Activated T-cell treated with anti-CD3 and anti-CD28 coated beads for 1 hour (primary cell): ENCODE measurements around the gene REG1A.

Source experiments
- DNase-seq: peaks from one replicate; pipeline ENCODE4 v3.0.0-alpha.2; 2020; ENCODE audit warnings: low read depth

The REG1A gene

DNA sequence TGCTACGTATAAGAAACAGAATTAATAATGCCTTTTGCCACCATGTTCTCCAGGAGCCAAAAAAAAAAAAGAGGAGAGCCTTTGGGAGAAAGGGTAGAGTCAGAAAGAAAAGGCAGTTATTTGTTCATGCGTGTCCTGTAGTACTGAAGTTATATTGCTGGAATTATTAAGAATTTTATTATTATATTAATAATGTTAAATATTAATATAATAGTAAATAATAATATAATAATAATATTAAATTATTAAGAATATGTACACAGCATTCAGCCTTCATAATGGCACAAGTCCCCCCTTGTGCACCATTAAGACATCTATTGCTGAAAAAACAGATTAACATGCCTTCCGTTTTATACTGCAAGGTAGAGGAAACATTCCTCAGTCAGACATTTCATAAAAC, 8.1 kb downstream of the REG1A start:
- DNase-seq: no peak

DNA sequence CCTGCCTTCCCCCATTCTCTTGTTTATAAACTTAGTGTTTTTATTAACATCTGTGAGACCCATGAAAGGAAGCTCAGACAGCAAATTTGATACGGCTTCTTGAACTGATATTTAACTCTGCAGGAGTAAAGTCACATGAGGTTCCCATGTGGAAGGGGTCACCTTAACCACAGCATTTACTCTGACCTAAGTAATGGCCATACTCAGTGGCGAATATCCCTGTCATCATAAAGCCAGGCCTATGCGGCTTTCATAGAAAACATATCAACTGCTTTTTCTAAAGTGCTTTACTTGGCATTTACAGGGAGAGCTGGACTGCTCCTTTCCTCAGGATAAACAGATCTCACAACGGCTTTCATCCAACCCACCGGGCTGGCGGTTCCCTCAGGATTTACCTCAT, 9.0 kb downstream of the REG1A start:
- DNase-seq: no peak

DNA sequence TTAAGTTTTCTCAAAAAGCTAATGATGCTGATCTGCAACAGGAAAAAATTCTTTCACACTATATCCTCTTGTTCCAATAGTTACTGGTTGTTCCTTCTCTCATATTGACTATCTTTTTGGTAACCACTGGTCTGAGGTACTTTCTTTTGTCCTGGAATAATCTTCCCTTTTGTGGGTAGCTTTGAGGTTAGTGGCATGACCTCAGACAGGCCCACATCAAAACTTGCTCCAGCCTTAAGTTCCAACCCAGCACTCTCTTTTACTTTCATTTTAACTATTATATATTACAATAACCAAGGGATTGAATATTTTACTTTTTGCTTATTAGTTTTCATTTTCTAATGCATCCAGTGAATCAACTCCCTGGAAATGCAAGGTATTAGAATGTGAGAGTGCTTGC, 9.5 kb downstream of the REG1A start:
- no peak for DNase-seq

DNA sequence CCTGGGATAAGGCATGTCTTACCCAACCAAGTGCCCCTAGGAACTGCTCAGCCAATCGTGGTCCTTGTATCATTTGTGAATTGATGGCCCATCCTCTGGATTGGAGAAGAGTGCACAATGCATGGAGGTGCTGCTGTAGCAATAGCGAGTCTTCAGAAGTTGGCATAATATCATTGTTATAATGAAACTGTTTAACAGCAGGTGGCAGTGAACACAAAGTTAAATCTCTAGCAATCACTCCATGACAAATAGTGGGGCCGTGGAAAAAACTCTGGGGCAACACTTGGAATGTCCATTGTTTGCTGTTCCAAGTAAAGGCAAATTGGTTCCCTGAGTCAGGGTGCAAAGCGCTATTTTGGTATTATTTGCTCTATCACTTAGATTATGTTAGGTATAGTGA, 11.4 kb downstream of the REG1A start:
- DNase-seq: no peak

DNA sequence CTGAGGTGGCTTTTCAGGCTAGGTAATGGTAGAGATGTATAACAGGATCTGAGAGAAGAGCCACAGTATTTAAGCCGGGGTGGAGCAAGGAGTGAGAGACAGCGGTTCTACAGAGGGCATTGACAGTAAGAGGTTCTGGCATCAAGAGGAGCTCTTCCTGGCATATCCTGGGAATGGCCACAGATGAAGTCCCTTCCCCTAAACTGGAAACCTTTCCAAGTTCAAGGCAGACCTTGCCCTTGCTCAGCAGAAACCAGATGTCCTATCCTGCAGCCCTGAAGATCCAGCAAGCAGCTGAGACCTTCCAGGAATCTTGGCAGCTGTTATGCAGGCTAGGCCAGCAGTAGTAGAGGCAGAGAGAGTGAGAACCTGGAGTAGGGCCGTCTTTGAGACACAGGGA, 18.1 kb downstream of the REG1A start:
- DNase-seq: no peak

DNA sequence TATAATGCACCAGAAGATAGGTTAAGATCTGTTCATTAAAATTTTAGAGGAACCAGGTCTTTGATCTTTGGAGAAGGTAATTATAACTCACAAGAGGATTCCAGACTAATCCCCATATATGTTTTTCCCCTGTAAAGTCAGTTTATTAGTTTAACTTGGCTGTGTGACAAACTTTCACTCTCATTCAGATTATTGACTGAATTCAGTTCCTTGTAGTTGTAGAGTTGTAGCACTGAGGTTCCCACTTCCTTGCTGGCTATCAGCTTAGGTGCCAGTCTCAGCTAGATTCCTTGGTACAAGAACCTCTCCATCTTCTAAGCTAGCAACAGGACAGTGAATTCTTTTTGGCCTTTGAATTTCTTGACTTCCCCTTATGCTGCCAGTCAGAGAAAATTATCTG, 19.1 kb downstream of the REG1A start:
- no peak for DNase-seq

DNA sequence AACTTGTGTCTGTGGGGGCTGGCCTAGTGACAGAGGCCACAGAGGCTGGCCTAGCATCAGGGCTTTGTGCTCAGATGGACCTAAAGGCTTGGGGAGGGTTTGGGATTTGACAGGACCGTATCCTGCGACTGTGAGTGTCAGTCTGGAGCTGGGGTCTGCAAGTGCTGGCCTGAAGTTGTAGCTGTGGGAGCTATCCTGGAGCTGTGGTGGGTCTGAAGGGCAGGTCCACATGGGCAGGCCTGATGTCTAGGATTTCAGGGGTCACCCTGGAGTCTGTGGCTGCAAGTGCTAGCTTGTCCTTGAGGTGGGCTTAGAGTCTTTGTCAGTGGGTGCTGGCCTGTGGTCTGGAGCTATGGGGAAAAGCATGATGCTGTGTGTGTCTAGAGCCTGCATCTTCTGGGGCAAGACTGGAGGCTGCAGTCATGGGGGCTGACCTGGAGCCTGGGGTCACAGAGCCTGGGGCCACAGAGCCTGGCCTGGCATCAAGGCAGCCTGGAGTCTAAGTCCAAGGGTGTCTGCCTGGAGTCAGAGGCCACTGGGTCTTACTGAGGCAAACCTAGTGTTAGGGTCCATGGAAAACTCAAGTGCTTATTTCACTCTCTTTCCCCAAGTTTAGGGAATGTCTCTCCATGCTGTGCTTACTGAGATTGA, 35.7 kb downstream of the REG1A start:
- DNase-seq: no peak

DNA sequence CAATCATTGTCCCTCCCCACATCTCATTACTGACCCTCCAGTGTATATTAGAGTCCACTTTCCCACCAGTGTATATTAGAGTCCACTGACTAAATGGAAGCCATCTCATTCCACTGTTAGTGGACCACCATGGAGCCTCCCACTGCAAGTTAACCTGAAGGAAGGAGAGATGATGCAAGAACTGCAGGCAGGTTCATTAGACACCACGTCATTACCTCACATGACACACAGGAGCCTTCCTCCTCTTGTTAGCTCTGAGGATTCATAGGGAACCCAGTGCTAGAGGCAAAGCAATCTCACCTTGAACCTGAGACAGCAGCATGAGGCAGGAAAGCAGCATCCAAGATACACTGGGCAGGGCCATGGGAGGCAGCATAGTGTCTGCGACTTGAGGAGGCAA, 38.7 kb downstream of the REG1A start:
- DNase-seq: no peak

DNA sequence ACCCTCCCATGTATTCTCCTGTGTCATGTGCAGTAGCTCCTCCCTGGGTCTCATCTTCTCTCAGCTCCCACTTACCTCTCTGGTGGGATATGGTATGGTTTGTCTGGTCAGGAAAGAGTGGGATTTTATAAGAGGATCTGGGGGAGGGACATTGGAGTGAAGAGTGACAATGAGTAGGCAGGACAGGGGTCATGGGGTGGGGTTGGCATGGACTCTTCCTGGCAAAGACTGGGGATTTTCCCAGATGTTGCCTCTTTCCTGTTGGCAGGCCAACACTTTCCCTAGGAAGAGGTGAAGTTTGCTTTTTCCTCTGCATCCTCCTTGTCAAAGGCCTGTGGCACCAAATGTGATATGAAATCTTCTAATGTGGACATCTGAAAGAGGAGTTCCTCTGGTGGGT, 39.4 kb downstream of the REG1A start, which contains the start of gene REG3A:
Gene REG3A, minus strand, starts transcription at position 101 of the 400 bp plus-strand sequence. CDS start 348 bp downstream, outside the sequence.
- DNase-seq: no peak

DNA sequence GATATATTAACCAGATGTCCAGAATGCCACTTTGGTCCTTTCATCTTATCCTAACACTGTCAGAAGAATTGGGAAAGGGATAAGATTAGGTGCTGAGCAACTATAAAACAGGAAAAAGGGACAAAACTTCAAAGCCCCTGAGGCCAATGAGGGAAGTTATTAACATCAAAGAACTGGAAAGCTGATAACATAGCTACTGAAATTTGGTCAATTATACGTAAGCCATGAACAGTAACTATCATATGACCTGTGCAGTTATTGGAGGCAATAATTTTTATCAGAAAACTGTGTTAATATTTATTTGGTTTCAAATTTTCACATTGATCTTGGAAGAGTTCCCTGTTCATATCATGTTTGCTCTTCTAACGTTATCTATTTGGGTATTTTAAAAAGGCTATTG, 41.8 kb downstream of the REG1A start:
- DNase-seq: no peak

DNA sequence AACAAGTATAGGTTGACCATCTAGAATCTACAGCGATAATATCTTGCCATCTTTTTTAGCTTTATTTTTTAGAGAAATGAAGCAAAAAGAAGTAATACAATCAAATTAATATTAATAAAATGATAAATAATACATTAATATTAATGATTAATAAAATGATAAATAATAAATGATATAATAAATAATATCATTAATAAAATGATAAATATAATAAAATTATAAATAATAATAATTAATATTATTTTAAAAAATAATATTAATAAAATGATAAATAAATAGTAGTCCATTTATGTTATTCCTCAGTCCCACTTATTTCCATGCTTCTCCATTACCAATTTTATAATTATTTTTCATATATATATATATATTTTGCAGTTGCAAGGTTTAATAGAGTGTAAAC, 42.5 kb downstream of the REG1A start:
- DNase-seq: no peak

DNA sequence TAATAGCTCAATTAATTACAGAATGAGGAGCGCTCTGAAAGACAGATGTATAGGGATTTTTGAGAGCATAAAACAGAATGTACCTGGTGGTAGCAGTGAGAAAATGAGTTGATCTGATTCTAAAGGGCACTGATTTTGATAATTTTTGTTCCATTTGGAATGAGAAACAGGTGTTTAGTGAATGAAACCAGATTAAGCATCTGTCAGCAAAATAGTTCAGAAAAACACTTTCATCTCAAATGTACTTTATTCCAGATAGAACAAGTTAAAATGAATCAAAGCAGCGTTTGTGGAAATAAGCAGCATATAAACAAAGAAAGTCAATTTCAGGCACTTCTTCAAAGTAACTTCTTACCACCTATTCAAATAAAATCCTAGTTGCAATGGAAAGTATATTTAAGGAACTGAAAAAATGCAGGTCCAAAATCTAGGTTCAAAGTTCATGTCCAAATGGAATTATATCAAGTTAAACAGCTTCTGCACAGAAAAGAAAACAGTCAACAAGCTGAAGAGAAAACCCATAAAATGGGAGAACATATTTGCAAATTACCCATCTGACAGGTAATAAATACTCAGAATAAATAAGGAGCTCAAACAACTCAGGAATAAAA, 51.2 kb downstream of the REG1A start:
- no peak for DNase-seq
